GM12872 (cell line): Measurements from ENCODE around the gene PLCH2.

Experiments
- CTCF ChIP-seq: IDR thresholded peaks from 3 replicates; pipeline ENCODE4 v1.5.1; 2011; ENCODE audit warnings: low read depth, mild to moderate bottlenecking, low read length, moderate library complexity; ENCODE audit not compliant: insufficient read depth

PLCH2 gene

GRCh38 chr1:2529784-2530512 is 53.9 kb downstream of the PLCH2 start, which contains the start of gene HES5:
Gene HES5, minus strand, starts transcription at chr1:2530263. Its CDS starts 99 bp downstream, at chr1:2530164.
- TF ChIP-seq CTCF = no peak

- no peak for TF ChIP-seq CTCF
Measured at GRCh38 chr1:2530513-2531361, 54.6 kb downstream of the PLCH2 start.

GRCh38 chr1:2532485-2533160 is 56.5 kb downstream of the PLCH2 start:
- no peak for TF ChIP-seq CTCF

- TF ChIP-seq CTCF = no peak
Measured at GRCh38 chr1:2533365-2533764, 57.3 kb downstream of the PLCH2 start.

- no peak for TF ChIP-seq CTCF
Measured at GRCh38 chr1:2534315-2534686, 58.2 kb downstream of the PLCH2 start.

GRCh38 chr1:2534687-2535441 is 58.8 kb downstream of the PLCH2 start:
- TF ChIP-seq CTCF = no peak
